H1 (cell line): ENCODE measurements around the gene UCKL1. TPM values are rescaled to one million over a fixed set of nuclear protein-coding genes. Genes with fewer than 3 reads are reported as not detected.

Experiments used
- TAF1 ChIP-seq: IDR thresholded peaks from 2 replicates; pipeline ENCODE4 v1.6.1; 2011; ENCODE audit warnings: mild to moderate bottlenecking, low read depth, low read length
- polyA plus RNA-seq, 7 experiments: library from polyadenylated mRNA; depleted of rRNA in 3 of 7; stranded (reverse) in 5 of 7; unstranded in 2 of 7; fragments of >200 nt in 5 of 7; fragments of 200-250 nt in 2 of 7; gene quantifications; 1 replicate in 5 of 7; 2 replicates in 1 of 7; 4 replicates in 1 of 7; pipeline versions ENCODE4 v1.2.1 to v1.2.3, GENCODE V29; 2011 to 2013; ENCODE audit warnings: missing spikeins in 2 of 7, mixed read lengths in 2 of 7
- total RNA-seq: library from RNA; stranded (reverse); fragmentation: NEBNext Ultra II Directional; extraction: Animal tissue kit (Norgen Biotek cat#: 25700); gene quantifications from 2 replicates; pipeline ENCODE4 v1.2.1, GENCODE V29; 2021
- TF ChIP-seq, protein P1 (sequence below): fragments of 300-600 bp; sonication (generic); IDR thresholded peaks from 2 replicates; pipeline ENCODE4 v1.7.1; 2012; ENCODE audit warnings: low read length, moderate library complexity, mild to moderate bottlenecking, inconsistent platforms; ENCODE audit not compliant: insufficient replicate concordance

The UCKL1 gene
- total and polyA plus RNA-seq, 2 of the 8 experiments (the other 6 are each of a cell fraction or from before 2014, with no cell fraction given) = 36.5 to 91.2 TPM

DNA sequence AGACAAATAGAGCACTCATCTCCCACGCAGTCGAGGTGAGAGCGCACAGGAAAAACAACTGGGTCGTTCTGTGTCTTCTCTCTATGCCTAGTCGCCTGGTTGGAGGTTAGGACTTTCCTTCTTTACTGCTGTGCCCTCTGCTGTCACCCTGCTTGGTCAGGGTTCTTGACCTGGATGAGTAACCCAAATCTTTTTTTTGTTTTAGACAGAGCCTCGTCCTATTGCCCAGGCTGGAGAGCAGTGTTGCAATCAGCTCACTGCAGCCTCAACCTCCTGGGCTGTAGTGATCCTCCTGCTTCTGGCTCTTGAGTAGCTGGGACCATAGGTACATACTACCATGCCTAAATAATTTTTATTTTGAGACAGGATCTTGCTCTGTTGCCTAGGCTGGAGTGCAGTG, 49.2 kb upstream of the UCKL1 start (continued):
- TF ChIP-seq, protein P1, sequence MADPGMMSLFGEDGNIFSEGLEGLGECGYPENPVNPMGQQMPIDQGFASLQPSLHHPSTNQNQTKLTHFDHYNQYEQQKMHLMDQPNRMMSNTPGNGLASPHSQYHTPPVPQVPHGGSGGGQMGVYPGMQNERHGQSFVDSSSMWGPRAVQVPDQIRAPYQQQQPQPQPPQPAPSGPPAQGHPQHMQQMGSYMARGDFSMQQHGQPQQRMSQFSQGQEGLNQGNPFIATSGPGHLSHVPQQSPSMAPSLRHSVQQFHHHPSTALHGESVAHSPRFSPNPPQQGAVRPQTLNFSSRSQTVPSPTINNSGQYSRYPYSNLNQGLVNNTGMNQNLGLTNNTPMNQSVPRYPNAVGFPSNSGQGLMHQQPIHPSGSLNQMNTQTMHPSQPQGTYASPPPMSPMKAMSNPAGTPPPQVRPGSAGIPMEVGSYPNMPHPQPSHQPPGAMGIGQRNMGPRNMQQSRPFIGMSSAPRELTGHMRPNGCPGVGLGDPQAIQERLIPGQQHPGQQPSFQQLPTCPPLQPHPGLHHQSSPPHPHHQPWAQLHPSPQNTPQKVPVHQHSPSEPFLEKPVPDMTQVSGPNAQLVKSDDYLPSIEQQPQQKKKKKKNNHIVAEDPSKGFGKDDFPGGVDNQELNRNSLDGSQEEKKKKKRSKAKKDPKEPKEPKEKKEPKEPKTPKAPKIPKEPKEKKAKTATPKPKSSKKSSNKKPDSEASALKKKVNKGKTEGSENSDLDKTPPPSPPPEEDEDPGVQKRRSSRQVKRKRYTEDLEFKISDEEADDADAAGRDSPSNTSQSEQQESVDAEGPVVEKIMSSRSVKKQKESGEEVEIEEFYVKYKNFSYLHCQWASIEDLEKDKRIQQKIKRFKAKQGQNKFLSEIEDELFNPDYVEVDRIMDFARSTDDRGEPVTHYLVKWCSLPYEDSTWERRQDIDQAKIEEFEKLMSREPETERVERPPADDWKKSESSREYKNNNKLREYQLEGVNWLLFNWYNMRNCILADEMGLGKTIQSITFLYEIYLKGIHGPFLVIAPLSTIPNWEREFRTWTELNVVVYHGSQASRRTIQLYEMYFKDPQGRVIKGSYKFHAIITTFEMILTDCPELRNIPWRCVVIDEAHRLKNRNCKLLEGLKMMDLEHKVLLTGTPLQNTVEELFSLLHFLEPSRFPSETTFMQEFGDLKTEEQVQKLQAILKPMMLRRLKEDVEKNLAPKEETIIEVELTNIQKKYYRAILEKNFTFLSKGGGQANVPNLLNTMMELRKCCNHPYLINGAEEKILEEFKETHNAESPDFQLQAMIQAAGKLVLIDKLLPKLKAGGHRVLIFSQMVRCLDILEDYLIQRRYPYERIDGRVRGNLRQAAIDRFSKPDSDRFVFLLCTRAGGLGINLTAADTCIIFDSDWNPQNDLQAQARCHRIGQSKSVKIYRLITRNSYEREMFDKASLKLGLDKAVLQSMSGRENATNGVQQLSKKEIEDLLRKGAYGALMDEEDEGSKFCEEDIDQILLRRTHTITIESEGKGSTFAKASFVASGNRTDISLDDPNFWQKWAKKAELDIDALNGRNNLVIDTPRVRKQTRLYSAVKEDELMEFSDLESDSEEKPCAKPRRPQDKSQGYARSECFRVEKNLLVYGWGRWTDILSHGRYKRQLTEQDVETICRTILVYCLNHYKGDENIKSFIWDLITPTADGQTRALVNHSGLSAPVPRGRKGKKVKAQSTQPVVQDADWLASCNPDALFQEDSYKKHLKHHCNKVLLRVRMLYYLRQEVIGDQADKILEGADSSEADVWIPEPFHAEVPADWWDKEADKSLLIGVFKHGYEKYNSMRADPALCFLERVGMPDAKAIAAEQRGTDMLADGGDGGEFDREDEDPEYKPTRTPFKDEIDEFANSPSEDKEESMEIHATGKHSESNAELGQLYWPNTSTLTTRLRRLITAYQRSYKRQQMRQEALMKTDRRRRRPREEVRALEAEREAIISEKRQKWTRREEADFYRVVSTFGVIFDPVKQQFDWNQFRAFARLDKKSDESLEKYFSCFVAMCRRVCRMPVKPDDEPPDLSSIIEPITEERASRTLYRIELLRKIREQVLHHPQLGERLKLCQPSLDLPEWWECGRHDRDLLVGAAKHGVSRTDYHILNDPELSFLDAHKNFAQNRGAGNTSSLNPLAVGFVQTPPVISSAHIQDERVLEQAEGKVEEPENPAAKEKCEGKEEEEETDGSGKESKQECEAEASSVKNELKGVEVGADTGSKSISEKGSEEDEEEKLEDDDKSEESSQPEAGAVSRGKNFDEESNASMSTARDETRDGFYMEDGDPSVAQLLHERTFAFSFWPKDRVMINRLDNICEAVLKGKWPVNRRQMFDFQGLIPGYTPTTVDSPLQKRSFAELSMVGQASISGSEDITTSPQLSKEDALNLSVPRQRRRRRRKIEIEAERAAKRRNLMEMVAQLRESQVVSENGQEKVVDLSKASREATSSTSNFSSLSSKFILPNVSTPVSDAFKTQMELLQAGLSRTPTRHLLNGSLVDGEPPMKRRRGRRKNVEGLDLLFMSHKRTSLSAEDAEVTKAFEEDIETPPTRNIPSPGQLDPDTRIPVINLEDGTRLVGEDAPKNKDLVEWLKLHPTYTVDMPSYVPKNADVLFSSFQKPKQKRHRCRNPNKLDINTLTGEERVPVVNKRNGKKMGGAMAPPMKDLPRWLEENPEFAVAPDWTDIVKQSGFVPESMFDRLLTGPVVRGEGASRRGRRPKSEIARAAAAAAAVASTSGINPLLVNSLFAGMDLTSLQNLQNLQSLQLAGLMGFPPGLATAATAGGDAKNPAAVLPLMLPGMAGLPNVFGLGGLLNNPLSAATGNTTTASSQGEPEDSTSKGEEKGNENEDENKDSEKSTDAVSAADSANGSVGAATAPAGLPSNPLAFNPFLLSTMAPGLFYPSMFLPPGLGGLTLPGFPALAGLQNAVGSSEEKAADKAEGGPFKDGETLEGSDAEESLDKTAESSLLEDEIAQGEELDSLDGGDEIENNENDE = no peak
- no peak for TF ChIP-seq TAF1
